GM23248 (cell line): ENCODE results near the gene ISM1. TPM values are rescaled to one million over a fixed set of nuclear protein-coding genes. Genes with fewer than 3 reads are reported as not detected.

Experiments
- DNase-seq: peaks from one replicate; pipeline ENCODE4 v3.0.0-alpha.2; 2015
- H2AFZ ChIP-seq: fragments of 200-600 bp; sonication (generic); 2 replicates; pipeline ENCODE4 v1.6.1; 2016; ENCODE audit warnings: antibody characterized with exemption
- H3F3A ChIP-seq: fragments of 200-600 bp; sonication (generic); 2 replicates; pipeline ENCODE4 v1.6.1; 2016; ENCODE audit warnings: mild to moderate bottlenecking, antibody characterized with exemption, mixed run types; ENCODE audit not compliant: insufficient read depth
- H3K27ac ChIP-seq: fragments of 200-600 bp; sonication (generic); 2 replicates; pipeline ENCODE4 v1.5.1; 2016; ENCODE audit warnings: mild to moderate bottlenecking
- H3K27me3 ChIP-seq: fragments of 200-600 bp; sonication (generic); replicated peaks from 2 replicates; pipeline ENCODE4 v1.6.1; 2016; ENCODE audit warnings: mild to moderate bottlenecking; ENCODE audit not compliant: insufficient read depth
- H3K36me3 ChIP-seq: fragments of 200-600 bp; sonication (generic); 2 replicates; pipeline ENCODE4 v1.6.1; 2016; ENCODE audit warnings: low read depth, mild to moderate bottlenecking
- H3K4me1 ChIP-seq: fragments of 200-600 bp; sonication (generic); 2 replicates; pipeline ENCODE4 v1.6.1; 2016; ENCODE audit warnings: mild to moderate bottlenecking; ENCODE audit not compliant: insufficient read depth
- H3K4me2 ChIP-seq: fragments of 200-600 bp; sonication (generic); one replicate; pipeline ENCODE4 v1.6.1; 2016; ENCODE audit warnings: mild to moderate bottlenecking; ENCODE audit not compliant: unreplicated experiment
- H3K4me3 ChIP-seq: fragments of 200-600 bp; sonication (generic); 2 replicates; pipeline ENCODE4 v1.5.1; 2016; ENCODE audit warnings: mild to moderate bottlenecking
- H3K79me2 ChIP-seq: fragments of 200-600 bp; sonication (generic); 2 replicates; pipeline ENCODE4 v1.6.1; 2016; ENCODE audit warnings: mild to moderate bottlenecking; ENCODE audit not compliant: insufficient read depth
- H3K9ac ChIP-seq: fragments of 200-600 bp; sonication (generic); 2 replicates; pipeline ENCODE4 v1.6.1; 2016; ENCODE audit warnings: mild to moderate bottlenecking
- H3K9me2 ChIP-seq: fragments of 200-600 bp; sonication (generic); 2 replicates; pipeline ENCODE4 v1.6.1; 2016; ENCODE audit warnings: mixed run types, mild to moderate bottlenecking, moderate library complexity; ENCODE audit not compliant: insufficient read depth
- H3K9me3 ChIP-seq: fragments of 200-600 bp; sonication (generic); one replicate; pipeline ENCODE4 v1.6.1; 2017; ENCODE audit warnings: low read depth
- H4K20me1 ChIP-seq: fragments of 200-600 bp; sonication (generic); 2 replicates; pipeline ENCODE4 v1.6.0; 2016; ENCODE audit not compliant: insufficient read depth
- EZH2 ChIP-seq: fragments of 200-600 bp; sonication (generic); IDR thresholded peaks from 2 replicates; pipeline ENCODE4 v1.6.1; 2018; ENCODE audit warnings: antibody characterized with exemption, mild to moderate bottlenecking; ENCODE audit not compliant: insufficient read depth, poor library complexity, severe bottlenecking
- EZH2phosphoT487 ChIP-seq: fragments of 200-600 bp; sonication (generic); IDR thresholded peaks from 2 replicates; pipeline ENCODE4 v1.6.1; 2018; ENCODE audit warnings: antibody characterized with exemption, moderate library complexity, mild to moderate bottlenecking, low read depth; ENCODE audit not compliant: insufficient read depth
- WGBS, 2 experiments: methylation state at CpG; one replicate each; pipeline ENCODE4 v1.1.6; 2015 to 2017; ENCODE audit warnings: low lambda C conversion rate in 2 of 2, low coverage in 1 of 2; ENCODE audit errors: missing lambda C conversion rate in 2 of 2; 5-methylcytosine and 5-hydroxymethylcytosine counted together
- in situ Hi-C: fragments of 300-500 bp; cut with MboI; formaldehyde crosslinking; loops from 2 replicates; pipeline ENCODE4 v1.15.0; 2020
- polyA plus RNA-seq: library from polyadenylated mRNA; unstranded; fragments of >200 nt; fragmentation: Nextera tagmentation; extraction: Ambion mirVana; gene quantifications from 2 replicates; pipeline ENCODE4 v1.2.1, GENCODE V29; 2016
- total RNA-seq: library from RNA; depleted of rRNA; stranded (reverse); fragments of >200 nt; shearing (Covaris generic); gene quantifications from 2 replicates; pipeline ENCODE4 v1.2.3, GENCODE V29; 2014

The ISM1 gene
- total and polyA plus RNA-seq, 2 experiments from 2014 or later: 0.06 TPM; not detected in 1

DNA sequence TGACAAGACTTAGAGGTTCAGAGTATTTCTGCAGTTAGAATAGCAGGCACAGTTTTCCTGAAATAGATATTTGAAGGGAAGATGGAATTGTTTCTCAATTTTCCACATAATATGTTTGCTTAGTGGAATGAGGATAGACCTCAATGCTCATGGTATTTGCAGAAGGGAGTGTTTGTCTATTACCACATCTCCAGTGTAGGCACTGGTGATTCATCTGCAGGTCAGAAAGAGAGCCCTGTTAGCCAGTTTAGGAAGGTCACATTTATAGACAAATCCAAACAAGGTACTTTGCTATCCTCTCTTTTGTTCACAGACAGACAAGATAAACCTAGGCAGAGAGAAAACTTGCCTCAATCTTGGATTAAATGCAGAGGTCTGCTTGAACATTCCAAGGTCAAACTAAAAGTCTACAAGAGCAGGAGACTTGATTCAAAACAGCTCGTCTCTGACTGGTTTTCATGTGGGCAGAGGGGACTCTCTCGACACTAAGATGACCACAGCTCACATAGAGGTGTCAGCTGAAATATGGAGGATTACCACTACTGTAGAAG is 22.8 kb downstream of the ISM1 start:
- WGBS, 2 experiments: 71 to 75% methylated on average over 2 of the region's 2 CpGs
- peak; percentile 70 for DNase-seq
- Histone ChIP-seq H3K9me3 (no peaks in the 10 kb centered on the region), H2AFZ (no peak overlapping the region), H3K27me3 (peaks cover 4% of the 10 kb centered on the region; the same call in 1 of the 2 replicates), H3K4me2 (peak overlapping the region; percentile 40), H3K9me2 (no peaks in the 10 kb centered on the region), H3K27ac (no peak overlapping the region), H3K4me1 (peaks cover 10% of the 10 kb centered on the region), H4K20me1 (no peaks in the 10 kb centered on the region), H3K9ac (no peak overlapping the region), H3K36me3 (no peaks in the 10 kb centered on the region), H3F3A (peaks cover 7% of the 10 kb centered on the region; the same call in 1 of the 2 replicates), H3K4me3 (no peak overlapping the region), H3K79me2 (no peaks in the 10 kb centered on the region)
- in situ Hi-C loops: no loop called here
- no peak for TF ChIP-seq EZH2phosphoT487
- TF ChIP-seq EZH2: no peak

DNA sequence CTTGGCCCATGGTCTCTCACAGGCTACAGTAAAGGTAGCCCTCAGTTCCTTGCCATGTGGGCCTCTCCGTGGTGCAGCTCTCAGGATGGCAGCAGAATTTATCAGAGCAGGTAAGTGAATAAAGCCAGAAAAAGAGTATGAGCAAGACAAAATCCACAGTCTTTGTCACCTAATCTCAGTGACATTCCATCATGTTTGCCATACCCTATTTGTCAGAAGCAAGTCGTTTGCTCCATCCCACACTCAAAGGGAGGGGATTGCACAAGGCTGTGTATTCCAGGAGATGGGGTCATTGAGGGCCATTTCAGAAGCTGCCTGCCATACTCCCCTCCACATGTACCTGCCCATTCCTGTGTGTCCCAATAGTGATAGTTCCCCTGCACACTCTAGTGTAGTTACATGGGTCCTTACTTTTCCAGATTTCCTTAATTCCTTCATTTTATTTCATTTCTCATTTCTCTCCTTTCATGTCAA is 24.2 kb downstream of the ISM1 start:
- H3K9ac ChIP-seq: no peak overlapping the region
- H4K20me1 ChIP-seq: no peaks in the 10 kb centered on the region
- H3F3A ChIP-seq: peaks cover 7% of the 10 kb centered on the region; the same call in 1 of the 2 replicates
- no peaks in the 10 kb centered on the region for H3K36me3 ChIP-seq
- no peak overlapping the region for H3K4me3 ChIP-seq
- peaks cover 10% of the 10 kb centered on the region for H3K4me1 ChIP-seq
- in situ Hi-C loops: no loop called here
- H3K79me2 ChIP-seq: no peaks in the 10 kb centered on the region
- H3K4me2 ChIP-seq: no peak overlapping the region
- WGBS, 2 experiments: 22 to 31% methylated on average over 2 of the region's 2 CpGs
- H3K27ac ChIP-seq: no peak overlapping the region
- TF ChIP-seq EZH2: no peak
- TF ChIP-seq EZH2phosphoT487: no peak
- no peaks in the 10 kb centered on the region for H3K9me3 ChIP-seq
- H3K9me2 ChIP-seq: no peaks in the 10 kb centered on the region
- H2AFZ ChIP-seq: no peak overlapping the region
- no peak for DNase-seq
- H3K27me3 ChIP-seq: no peaks in the 10 kb centered on the region

DNA sequence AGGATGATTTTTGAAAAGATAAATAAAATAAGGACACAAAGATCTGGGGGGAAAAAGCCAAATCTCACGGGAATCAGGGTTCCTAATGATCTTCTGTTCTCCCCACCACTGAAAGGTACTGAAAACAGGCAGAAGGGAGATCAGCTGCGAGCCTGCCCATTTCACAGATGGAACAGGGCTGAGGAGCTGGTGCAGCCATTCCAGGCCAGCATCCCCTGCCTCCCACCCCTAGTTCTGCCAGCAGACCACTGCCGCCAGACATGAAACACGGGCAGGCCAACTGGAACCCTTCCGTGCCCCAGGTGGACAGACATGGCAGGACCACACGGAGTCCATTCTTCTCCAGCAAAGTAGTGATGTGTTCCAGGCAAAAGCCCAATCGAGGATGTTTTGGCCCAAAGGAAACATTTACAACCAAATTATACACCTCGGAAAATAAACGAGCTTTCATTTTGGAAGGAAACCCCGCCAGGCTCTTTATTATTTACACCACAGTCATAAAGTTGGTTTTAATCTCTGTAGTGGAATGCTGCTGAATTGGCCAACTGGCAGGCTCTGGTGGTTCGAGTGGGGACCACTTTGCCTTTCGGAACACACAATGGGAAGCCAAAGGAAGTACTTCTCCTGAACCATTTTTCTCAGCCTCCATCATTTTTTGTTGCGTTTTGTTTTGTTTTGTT is 28.2 kb downstream of the ISM1 start:
- no peak for DNase-seq
- Histone ChIP-seq H3K4me1 (peaks cover 3% of the 10 kb centered on the region), H3F3A (no peaks in the 10 kb centered on the region), H3K36me3 (no peaks in the 10 kb centered on the region), H3K27ac (no peak overlapping the region), H3K4me3 (no peak overlapping the region), H3K9ac (no peak overlapping the region), H3K27me3 (peaks cover under 1% of the 10 kb centered on the region; the same call in 1 of the 2 replicates), H3K79me2 (no peaks in the 10 kb centered on the region), H3K9me3 (no peaks in the 10 kb centered on the region), H2AFZ (no peak overlapping the region), H4K20me1 (no peaks in the 10 kb centered on the region), H3K9me2 (no peaks in the 10 kb centered on the region), H3K4me2 (no peak overlapping the region)
- in situ Hi-C loops: no loop called here
- no peak for TF ChIP-seq EZH2
- TF ChIP-seq EZH2phosphoT487: no peak
- WGBS, 2 experiments: 34 to 35% methylated on average over 13 of the region's 13 CpGs

DNA sequence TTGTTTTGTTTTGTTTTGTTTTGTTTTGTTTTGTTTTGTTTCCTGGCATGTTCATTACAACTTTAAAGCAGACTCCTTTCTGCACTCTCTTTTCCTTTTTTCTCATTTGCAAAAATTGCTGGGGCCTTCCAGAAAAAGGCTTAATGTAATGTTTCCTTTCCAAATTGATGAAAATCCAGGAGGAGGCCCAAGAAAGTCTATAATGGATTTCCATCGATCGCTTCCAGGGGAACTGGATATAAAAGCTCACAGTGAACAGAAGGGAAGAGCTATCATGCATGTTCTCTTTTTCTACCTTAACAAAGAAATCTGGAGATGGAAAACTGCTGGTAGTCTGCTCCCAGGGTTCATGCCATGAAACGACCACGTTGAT is 28.7 kb downstream of the ISM1 start:
- in situ Hi-C loops: no loop called here
- peaks cover 3% of the 10 kb centered on the region; the same call in 1 of the 2 replicates for H3K4me1 ChIP-seq
- H3K9ac ChIP-seq: no peak overlapping the region
- TF ChIP-seq EZH2 (no peak), EZH2phosphoT487 (no peak)
- no peaks in the 10 kb centered on the region for H3K79me2 ChIP-seq
- H3K27me3 ChIP-seq: peaks cover 4% of the 10 kb centered on the region; the same call in 1 of the 2 replicates
- no peaks in the 10 kb centered on the region for H3K9me2 ChIP-seq
- no peak for DNase-seq
- no peak overlapping the region for H3K4me3 ChIP-seq
- no peak overlapping the region for H3K4me2 ChIP-seq
- H3K36me3 ChIP-seq: no peaks in the 10 kb centered on the region
- H2AFZ ChIP-seq: no peak overlapping the region
- no peak overlapping the region for H3K27ac ChIP-seq
- WGBS, 2 experiments: 30 to 38% methylated on average over 4 of the region's 4 CpGs
- no peaks in the 10 kb centered on the region for H4K20me1 ChIP-seq
- H3K9me3 ChIP-seq: no peaks in the 10 kb centered on the region
- H3F3A ChIP-seq: no peaks in the 10 kb centered on the region
